HG03521 (cell line): ENCODE data around the gene SYNJ2.

ENCODE experiments used
- ATAC-seq: cut with Tn5 transposase; IDR thresholded peaks from one replicate; pipeline ENCODE4 v1.9.1; 2021; ENCODE audit warnings: mild to moderate bottlenecking, moderate library complexity; ENCODE audit not compliant: unreplicated experiment

SYNJ2 gene

GRCh38 chr6:158040804-158041347 is 59.2 kb downstream of the SYNJ2 start:
- no peak for ATAC-seq

DNA sequence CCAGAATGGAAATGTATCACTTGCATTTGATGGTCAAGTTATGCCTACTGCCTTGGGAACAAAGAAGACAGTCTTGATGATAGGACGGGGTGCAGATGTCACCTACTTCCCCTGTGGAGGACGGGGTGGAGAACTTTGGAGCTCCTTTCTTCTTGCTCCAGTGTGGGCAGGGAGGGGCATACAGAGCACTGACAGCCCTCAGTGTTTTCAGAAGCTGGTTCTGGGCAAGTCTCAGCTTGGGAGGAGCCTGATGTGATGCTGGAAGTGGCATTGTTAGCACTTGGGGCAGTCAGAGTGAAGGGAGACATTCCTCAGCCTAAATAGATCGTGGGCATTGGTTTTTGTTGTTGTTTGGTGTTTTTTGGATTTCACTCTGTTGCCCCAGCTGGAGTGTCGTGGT is 59.7 kb downstream of the SYNJ2 start:
- no peak for ATAC-seq

GRCh38 chr6:158041788-158042187 is 60.1 kb downstream of the SYNJ2 start:
- no peak for ATAC-seq

DNA sequence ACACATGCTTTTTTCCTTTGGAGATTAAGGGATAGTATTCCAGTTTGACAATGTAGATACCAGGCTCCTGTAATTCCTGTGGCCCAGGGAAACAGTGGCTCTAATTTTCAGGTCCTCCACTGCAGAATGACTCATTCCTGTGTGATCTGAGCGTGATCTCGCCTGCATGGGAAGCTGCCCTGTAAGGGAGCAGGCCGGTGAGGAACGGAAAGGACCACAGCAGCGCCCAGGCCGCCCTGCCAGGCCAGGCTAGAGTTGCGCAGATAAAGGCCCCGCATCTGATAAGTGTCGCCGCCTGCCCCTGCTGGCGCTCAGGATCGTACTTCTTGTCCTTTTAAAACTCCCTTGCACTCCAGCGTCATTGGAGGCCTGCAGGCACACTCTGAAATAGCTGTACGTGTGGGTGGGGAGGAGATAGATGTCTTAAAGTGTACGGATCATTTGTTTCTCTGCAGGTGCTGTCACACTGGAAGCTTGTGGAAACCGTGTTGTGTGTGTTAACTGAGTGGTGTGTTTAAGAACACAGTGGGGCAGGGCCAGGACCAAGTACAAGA is 60.7 kb downstream of the SYNJ2 start:
- no peak for ATAC-seq

DNA sequence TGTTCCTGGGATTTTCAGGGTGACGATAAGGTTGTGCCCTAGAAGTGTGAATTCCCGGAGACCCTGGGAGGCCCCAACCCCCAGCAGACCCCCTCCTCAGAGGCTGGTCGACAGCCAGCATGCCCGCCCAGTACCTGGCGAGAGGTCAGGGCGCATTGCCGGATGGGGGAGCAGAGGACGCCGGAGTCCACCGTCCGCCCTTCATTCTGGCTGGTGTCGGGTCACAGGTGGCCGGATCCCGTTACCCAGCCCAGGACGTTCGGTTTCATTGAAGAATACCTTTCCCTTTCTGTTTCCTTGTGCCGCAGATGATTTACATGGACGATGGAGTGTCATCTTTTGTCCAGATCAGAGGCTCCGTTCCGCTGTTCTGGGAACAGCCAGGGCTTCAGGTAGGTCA is 61.3 kb downstream of the SYNJ2 start:
- no peak for ATAC-seq

DNA sequence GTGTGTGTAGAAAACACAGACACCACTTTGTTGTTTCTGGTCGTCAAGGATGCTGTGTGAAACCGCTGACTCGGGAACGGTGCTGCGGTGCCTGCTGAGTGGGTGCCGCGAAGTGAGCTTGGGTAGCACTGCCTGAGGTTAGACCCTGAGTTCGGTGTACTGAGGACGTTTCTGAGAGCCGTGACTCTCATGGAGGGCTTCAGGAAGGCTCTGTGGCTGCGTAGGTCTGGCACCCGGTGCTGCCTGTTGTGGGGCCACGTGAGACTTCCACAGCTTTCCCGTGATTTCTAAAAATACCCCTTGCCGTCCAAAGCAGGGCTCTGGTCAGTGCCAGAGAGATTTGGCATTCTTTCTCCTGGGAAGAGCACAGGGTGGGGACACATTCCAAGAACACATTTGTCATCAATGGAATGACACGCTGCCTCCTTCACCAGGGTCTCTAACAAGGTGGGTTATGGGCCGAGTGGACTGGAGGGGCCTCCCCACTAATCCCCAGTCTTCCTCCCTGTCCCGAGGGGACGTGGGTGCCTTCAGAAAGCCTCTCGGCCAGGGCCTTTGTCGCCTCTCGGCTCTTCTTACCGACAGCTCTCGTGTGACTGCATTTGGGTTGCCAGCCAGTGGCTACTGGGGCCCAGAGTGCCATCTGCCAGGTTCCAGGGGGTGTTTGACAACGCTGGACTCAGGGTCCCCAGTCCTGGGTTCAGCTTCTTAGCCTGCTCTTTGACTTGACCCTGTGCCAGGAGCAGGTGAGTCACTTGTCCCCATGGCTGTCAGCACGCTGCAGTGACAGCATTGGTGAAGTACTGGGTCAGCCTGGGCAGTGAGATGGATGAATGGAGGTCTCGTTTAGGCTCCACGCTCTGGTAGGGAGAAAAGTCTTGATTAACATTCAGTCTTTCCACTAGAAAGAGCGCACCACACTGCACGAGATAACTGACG is 62.2 kb downstream of the SYNJ2 start:
- no peak for ATAC-seq

DNA sequence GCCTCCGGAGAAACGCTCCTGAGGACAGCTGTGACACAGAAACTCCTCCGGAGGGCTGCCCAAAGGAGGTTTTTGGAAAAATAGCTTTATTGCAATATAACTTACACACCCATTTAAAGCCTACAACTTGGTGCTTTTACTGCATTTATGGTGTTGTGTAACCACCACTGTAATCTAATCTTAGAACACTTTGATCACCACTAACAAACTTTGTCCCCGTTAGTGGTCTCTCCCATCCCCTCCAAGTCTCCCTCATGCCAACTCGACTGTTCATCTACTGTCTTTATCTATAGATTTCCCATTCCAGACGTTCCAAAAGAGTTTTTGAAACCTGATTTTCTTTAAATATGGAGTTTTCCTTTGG is 62.8 kb downstream of the SYNJ2 start:
- ATAC-seq = no peak

- no peak for ATAC-seq
Observed at GRCh38 chr6:158046201-158047126, 64.8 kb downstream of the SYNJ2 start.

- ATAC-seq = no peak
Observed at GRCh38 chr6:158047127-158047518, 65.5 kb downstream of the SYNJ2 start.

- no peak for ATAC-seq
Observed at GRCh38 chr6:158047563-158048323, 66.1 kb downstream of the SYNJ2 start.

DNA sequence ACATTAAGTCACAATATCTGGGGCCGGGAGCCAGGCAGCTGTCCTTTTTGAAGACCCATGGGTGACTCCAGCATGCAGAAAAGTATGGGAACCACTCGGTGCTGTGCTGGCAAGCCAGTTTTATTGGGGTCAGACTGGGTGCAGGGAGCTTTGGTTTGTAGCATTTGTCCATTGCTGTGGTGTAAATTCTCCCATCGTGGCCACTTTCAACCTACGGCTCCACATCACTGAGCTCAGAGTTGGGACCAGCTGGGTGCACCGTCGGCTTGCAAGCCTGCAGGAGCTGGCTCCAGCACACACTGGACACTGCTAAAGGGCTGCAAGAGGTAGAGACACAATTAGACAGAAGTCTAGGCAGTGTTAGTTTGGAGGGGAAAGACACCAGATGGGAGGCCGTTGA is 66.9 kb downstream of the SYNJ2 start:
- ATAC-seq = no peak

DNA sequence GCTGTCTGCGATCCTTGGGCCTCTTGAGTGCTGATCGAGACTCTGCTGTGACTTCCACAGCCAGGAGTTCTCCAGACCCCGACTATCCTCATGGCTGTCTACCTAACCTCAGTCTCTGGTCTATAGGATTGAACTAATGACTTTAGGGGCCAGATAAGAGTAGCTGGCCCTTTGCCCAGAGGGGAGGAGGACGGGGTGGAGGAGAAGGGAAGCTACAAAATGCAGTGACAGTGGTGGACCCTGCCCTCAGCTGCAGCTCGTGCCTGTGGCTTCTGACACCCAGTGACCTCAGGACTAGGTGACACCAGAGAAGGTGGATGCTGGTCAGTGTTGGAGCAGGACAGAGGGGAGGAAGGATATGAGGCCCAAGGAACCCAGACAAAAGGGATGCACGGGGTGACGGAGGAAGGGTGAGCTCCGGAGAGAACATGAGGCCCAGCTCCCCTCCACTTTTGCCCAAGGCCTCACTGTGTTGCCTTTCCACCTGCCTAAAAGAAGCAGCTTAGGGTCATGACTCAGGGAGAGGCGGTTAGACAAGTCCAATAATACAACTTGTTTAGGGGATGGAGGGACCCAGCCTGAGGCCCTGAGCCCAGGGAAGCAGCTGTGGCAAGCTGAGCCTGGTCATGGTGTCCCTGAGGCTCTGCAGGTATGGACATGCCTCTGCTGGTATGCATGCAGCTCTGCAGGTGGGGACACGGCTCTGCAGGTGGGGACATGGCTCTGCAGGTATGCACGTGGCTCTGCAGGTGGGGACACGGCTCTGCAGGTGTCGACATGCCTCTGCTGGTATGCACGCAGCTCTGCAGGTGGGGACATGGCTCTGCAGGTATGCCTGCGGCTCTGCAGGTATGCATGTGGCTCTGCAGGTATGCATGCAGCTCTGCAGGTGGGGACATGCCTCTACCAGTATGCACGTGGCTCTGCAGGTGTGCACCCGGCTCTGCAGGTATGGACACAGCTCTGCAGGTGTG is 67.7 kb downstream of the SYNJ2 start:
- ATAC-seq = no peak

DNA sequence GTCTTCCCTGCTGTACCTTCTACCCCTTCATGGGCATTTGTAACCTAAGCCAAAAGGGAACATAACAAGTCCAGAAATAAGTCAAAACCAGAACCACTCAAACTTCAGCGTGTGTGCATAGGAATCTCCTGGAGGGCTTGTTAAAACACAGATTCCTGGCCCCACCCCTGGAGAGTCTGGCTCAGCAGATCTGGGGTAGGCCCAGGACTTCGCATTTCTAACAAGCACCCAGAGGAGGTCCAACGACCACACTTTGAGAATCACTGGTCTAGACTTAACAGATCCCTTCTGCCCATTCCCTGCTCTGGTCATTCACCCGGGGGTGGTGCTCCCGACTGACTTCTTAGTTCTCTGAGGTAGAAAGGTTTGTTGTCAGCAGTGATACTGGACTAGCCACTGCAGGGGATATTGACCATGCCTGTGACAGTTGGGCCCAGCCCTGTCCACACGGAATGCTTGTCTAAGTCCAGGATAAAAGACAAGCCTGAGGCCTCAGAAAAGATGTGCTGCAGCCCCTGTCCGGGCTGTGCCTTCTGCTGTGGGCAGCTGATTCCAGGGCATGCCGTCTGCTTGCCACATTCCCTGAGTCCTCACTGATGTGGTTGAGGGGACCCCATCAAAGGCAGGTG is 68.6 kb downstream of the SYNJ2 start:
- ATAC-seq = no peak

DNA sequence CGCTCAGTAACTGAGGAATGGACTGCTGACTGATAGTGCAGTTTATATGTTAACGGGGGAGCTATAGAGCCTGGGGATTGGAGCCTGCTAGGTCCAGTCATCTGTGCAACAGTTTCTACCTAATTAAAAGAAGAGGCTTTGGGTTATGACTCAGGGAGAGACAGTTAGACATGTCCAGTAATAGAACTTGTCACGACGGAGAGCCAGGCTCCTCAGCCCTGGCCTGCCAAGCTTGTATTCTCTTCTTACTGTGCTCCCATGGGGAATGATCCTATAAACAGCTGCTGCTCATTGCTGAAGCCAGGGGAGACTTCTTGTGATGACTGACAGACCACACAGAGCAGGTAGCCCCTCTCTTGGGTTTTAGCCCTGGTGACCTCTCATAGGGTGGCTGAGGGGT is 69.3 kb downstream of the SYNJ2 start:
- no peak for ATAC-seq

DNA sequence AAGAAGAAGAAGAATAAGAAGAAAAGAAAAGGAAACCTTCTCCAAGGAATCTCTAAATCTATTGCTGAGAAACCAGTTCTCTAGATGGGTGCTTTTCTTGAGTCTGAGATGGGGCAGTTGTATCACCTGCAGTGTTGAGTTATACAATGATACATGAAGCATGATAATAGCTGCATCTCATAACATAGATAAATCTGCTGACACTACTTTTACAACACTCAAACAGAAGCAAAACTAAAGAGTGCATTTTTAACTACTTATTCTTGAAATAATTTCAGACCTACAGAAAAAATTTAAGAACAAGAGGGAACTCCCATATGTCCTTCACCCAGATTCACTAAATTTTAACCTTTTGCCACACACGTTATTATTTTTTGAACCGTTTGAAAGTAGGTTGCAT is 70.3 kb downstream of the SYNJ2 start:
- no peak for ATAC-seq

- no peak for ATAC-seq
Observed at GRCh38 chr6:158053377-158054313, 72.0 kb downstream of the SYNJ2 start.

GRCh38 chr6:158056355-158056754 is 74.7 kb downstream of the SYNJ2 start:
- no peak for ATAC-seq

GRCh38 chr6:158056804-158057203 is 75.1 kb downstream of the SYNJ2 start:
- no peak for ATAC-seq
